Osteoblast (primary cell): ENCODE results near the gene KBTBD13. TPM values are rescaled to one million over a fixed set of nuclear protein-coding genes. Genes with fewer than 3 reads are reported as not detected.
"Not testable (repeated sequence)": the region's sequence is repeated elsewhere in the genome, so short reads cannot be mapped to it uniquely, and the experiment has no call there.

Source experiments
- DNase-seq: peaks from one replicate; pipeline ENCODE4 v3.0.0; 2011; ENCODE audit warnings: low spot score, mixed read lengths; ENCODE audit not compliant: insufficient read length; ENCODE audit errors: missing footprints
- H2AFZ ChIP-seq: 2 replicates; pipeline ENCODE4 v1.6.0; 2011; ENCODE audit warnings: mild to moderate bottlenecking, low read length
- H3K27ac ChIP-seq: 2 replicates; pipeline ENCODE4 v1.5.1; 2011; ENCODE audit warnings: mild to moderate bottlenecking, low read depth, low read length, moderate library complexity
- H3K27me3 ChIP-seq: 2 replicates; pipeline ENCODE4 v1.6.0; 2012; ENCODE audit warnings: mild to moderate bottlenecking, control low read depth, inconsistent platforms, low read length, moderate library complexity; ENCODE audit not compliant: insufficient read depth
- H3K36me3 ChIP-seq: 2 replicates; pipeline ENCODE4 v1.5.1; 2011; ENCODE audit warnings: mild to moderate bottlenecking, low read length, control low read depth, moderate library complexity; ENCODE audit not compliant: insufficient read depth
- H3K4me1 ChIP-seq: 2 replicates; pipeline ENCODE4 v1.5.1; 2011; ENCODE audit warnings: mild to moderate bottlenecking, low read length, control low read depth, moderate library complexity; ENCODE audit not compliant: insufficient read depth
- H3K4me2 ChIP-seq: 2 replicates; pipeline ENCODE4 v1.6.0; 2011; ENCODE audit warnings: mild to moderate bottlenecking, low read length; ENCODE audit not compliant: insufficient read depth
- H3K4me3 ChIP-seq: fragments of 200-600 bp; sonication (generic); 3 replicates; pipeline ENCODE4 v1.5.1; 2012; ENCODE audit warnings: mild to moderate bottlenecking, low read length, inconsistent platforms; ENCODE audit not compliant: insufficient read depth
- H3K79me2 ChIP-seq: 2 replicates; pipeline ENCODE4 v1.6.0; 2012; ENCODE audit warnings: mild to moderate bottlenecking, low read length, control low read depth, inconsistent platforms; ENCODE audit not compliant: insufficient read depth
- H3K9me3 ChIP-seq: 2 replicates; pipeline ENCODE4 v1.5.1; 2011; ENCODE audit warnings: low read depth, low read length, control low read depth
- H4K20me1 ChIP-seq: 2 replicates; pipeline ENCODE4 v1.6.0; 2012; ENCODE audit warnings: mild to moderate bottlenecking, low read length, control low read depth; ENCODE audit not compliant: insufficient read depth
- CTCF ChIP-seq: IDR thresholded peaks from 2 replicates; pipeline ENCODE4 v1.5.1; 2011; ENCODE audit warnings: mild to moderate bottlenecking, low read depth, low read length, moderate library complexity; ENCODE audit errors: extremely low read depth
- total RNA-seq: library from RNA; depleted of rRNA; stranded (reverse); fragments of >200 nt; gene quantifications from 2 replicates; pipeline ENCODE4 v1.2.3, GENCODE V29; 2012

Gene KBTBD13
- total RNA-seq, 1 donor, result not detected

DNA sequence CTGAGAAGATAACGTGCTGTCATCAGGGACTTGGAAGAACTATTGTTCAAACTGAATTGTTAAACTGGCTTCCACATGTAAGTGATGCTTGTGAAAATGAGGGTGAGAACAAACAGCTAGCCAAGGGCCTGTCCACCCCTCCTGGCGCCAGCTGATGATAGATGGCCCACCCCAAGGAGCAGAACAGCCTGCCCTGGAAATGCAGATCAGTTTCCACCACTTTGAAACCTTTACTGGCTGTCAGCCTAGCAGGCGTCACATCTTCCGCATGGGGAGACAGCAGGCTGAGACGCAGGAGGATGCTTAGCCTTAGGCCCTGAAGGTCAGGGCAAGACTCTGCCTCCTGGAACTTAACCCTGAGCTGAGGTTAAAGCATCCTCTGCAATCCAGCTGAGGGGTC lies 37.7 kb upstream of the KBTBD13 start:
- H3K4me1 ChIP-seq, result peaks cover 5% of the 10 kb centered on the region
- no peaks in the 10 kb centered on the region for H3K79me2 ChIP-seq
- H4K20me1 ChIP-seq, result no peaks in the 10 kb centered on the region
- no peaks in the 10 kb centered on the region for H3K9me3 ChIP-seq
- no peak overlapping the region for H3K4me3 ChIP-seq
- no peak overlapping the region for H3K27ac ChIP-seq
- peak; percentile 31 for DNase-seq
- no peaks in the 10 kb centered on the region for H3K36me3 ChIP-seq
- no peaks in the 10 kb centered on the region for H3K27me3 ChIP-seq
- no peak overlapping the region for H3K4me2 ChIP-seq
- H2AFZ ChIP-seq, result no peak overlapping the region
- TF ChIP-seq CTCF, result no peak

- Histone ChIP-seq H3K79me2 (no peaks in the 10 kb centered on the region), H3K27me3 (no peaks in the 10 kb centered on the region), H3K4me3 (no peak overlapping the region), H3K36me3 (no peaks in the 10 kb centered on the region), H3K4me1 (peaks cover 17% of the 10 kb centered on the region), H3K27ac (no peak overlapping the region), H3K4me2 (no peak overlapping the region), H2AFZ (no peak overlapping the region), H3K9me3 (no peaks in the 10 kb centered on the region), H4K20me1 (no peaks in the 10 kb centered on the region)
- DNase-seq, result no peak
- no peak for TF ChIP-seq CTCF
Observed at GRCh38 chr15:65040461-65040860, 36.1 kb upstream of the KBTBD13 start.

DNA sequence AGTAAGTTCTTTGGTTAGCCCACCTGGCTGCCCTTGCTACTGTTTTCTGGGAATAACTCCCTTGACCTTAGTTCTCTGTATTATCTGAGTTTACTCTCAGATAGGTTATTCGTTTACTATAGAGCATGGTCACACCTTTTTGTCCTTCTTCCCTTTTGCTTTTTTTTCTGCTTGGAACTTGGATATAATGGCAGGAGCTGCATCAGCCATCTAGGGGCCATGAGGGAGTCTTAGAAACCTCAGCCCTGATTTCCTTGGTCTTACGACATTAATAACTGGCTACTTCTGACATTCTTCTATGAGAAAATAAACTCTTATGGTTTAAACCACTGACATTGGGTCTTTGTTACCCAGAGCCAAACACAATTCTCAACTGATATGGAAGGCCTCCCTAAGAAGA lies 34.8 kb upstream of the KBTBD13 start:
- H3K4me3 ChIP-seq, result no peak overlapping the region
- no peaks in the 10 kb centered on the region for H3K9me3 ChIP-seq
- H3K79me2 ChIP-seq, result no peaks in the 10 kb centered on the region

DNA sequence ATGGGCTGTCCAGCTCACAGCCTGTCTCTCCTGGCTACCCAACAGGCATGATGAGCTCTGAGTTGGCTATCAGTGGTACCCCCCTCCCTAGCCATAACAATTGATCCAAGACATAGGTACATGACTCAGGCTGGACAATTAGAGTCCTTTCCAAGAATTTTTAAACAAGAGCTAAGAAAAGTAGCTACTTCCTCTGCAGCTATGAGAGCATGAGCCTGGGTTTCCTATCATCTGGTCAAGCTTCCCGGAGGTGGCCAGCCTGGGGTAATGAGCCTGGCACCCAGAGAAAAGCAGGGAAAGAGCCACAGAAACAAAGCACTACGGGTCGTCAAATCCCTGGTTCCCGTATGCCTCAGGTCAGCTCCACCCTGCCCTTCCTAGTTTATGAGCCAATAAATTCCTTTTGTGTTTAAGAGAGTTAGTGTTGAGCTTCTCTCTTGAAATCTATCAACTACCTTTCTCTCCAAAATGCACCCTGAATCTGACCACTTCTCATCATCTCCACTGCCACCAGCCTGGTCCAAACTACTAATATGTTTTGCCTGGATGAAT lies 33.7 kb upstream of the KBTBD13 start:
- no peak for DNase-seq
- Histone ChIP-seq H3K27me3 (no peaks in the 10 kb centered on the region), H3K4me1 (peaks cover 17% of the 10 kb centered on the region), H4K20me1 (no peaks in the 10 kb centered on the region), H3K4me3 (no peak overlapping the region), H3K4me2 (no peak overlapping the region), H3K9me3 (no peaks in the 10 kb centered on the region), H3K36me3 (no peaks in the 10 kb centered on the region), H2AFZ (no peak overlapping the region), H3K79me2 (no peaks in the 10 kb centered on the region), H3K27ac (no peak overlapping the region)
- TF ChIP-seq CTCF, result no peak

More for the DNA sequence above, 34.8 kb upstream of the KBTBD13 start:
- Histone ChIP-seq H4K20me1 (no peaks in the 10 kb centered on the region), H3K4me2 (no peak overlapping the region), H2AFZ (no peak overlapping the region), H3K36me3 (no peaks in the 10 kb centered on the region), H3K27me3 (no peaks in the 10 kb centered on the region), H3K27ac (no peak overlapping the region), H3K4me1 (peaks cover 17% of the 10 kb centered on the region)
- TF ChIP-seq CTCF, result no peak
- peak; percentile 15 for DNase-seq

- not testable (repeated sequence) for H3K79me2 ChIP-seq, H2AFZ ChIP-seq, H3K4me3 ChIP-seq, H3K9me3 ChIP-seq, H3K4me2 ChIP-seq, H4K20me1 ChIP-seq, H3K27me3 ChIP-seq, H3K27ac ChIP-seq, H3K36me3 ChIP-seq
- H3K4me1 ChIP-seq, result peaks cover 17% of the 10 kb centered on the region
- peak; percentile 85 for DNase-seq
Observed at GRCh38 chr15:65044218-65044617, 32.3 kb upstream of the KBTBD13 start.
